ENCODE measurements around the gene NGB. TPM values are rescaled to one million over a fixed set of nuclear protein-coding genes. Genes with fewer than 3 reads are reported as not detected.

NGB gene
- total and polyA plus RNA-seq, 2 of the 8 experiments (the other 6 are each of a cell fraction or from before 2014, with no cell fraction given) = 0.30 to 0.60 TPM

GRCh38 chr14:77296155-77296554 lies 25.1 kb upstream of the NGB start:
- no peak overlapping the region for H2BK5ac ChIP-seq (ENCODE audit: low read depth, low read length)
- ChIA-PET CTCF (ENCODE audit: partially characterized antibody) (interaction anchor here (0.7 to 22.3 kb wide), 5 partner anchors 9 to 256 kb away, joined by 3 to 353 read pairs (median 4); partner anchors contain the start of genes GSTZ1 and POMT2), POLR2A (ENCODE audit: partially characterized antibody) (no interaction called here)
- no peak overlapping the region for H3K4me2 ChIP-seq (ENCODE audit: insufficient read depth in 1 of 2, low read depth in 2 of 2, low read length in 2 of 2)
- H3K79me1 ChIP-seq (ENCODE audit: low read depth, low read length) = no peaks in the 10 kb centered on the region
- no peak overlapping the region for H4K8ac ChIP-seq (ENCODE audit: extremely low read depth, insufficient read depth, low read length)
- no peak overlapping the region for H3K4me3 ChIP-seq (ENCODE audit: extremely low read depth in 1 of 4, insufficient read depth in 2 of 4, low read depth in 3 of 4, low read length in 4 of 4)
- no peak overlapping the region for H3K18ac ChIP-seq (ENCODE audit: extremely low read depth, low read length)
- H2BK15ac ChIP-seq (ENCODE audit: low read length) = no peak overlapping the region
- no peak overlapping the region for H3K4ac ChIP-seq (replicated peaks; ENCODE audit: insufficient read length, low read depth, low read length)
- H3K4me1 ChIP-seq (replicated peaks in 1 of 4; ENCODE audit: control insufficient read depth in 3 of 4, insufficient read depth in 4 of 4, low read length in 3 of 4) = peaks cover 0 to under 1% (median 0%) of the 10 kb centered on the region in 4 experiments; a peak in 1 of 7 replicates
- H3K56ac ChIP-seq (replicated peaks; ENCODE audit: insufficient read length, low read depth, low read length) = no peak overlapping the region
- no peak overlapping the region for H2BK12ac ChIP-seq (ENCODE audit: low read depth, low read length)
- no peaks in the 10 kb centered on the region for H3K27me3 ChIP-seq (replicated peaks in 1 of 4; ENCODE audit: control insufficient read depth in 3 of 4, extremely low read depth in 1 of 4, insufficient read depth in 3 of 4, low read length in 3 of 4)
- H3K9ac ChIP-seq (replicated peaks in 1 of 4; ENCODE audit: extremely low read depth in 1 of 4, low read depth in 3 of 4, low read length in 3 of 4) = no peak overlapping the region
- FAIRE-seq = no peak
- no peak overlapping the region for H3K23ac ChIP-seq (ENCODE audit: insufficient read length)
- 92% methylated on average over 13 of the region's 13 CpGs; no CpG with 5 or more reads in 1 of the 2 experiments for WGBS, 2 experiments (ENCODE audit: extremely low coverage in 1 of 2, insufficient coverage in 1 of 2, insufficient read length in 1 of 2, insufficient replicate concordance in 2 of 2, low coverage in 1 of 2, low lambda C conversion rate in 2 of 2, missing lambda C conversion rate in 1 of 2)
- no peak overlapping the region for H2AK5ac ChIP-seq (ENCODE audit: low read depth, low read length)
- H3K27ac ChIP-seq (ENCODE audit: low read depth, low read length) = no peak overlapping the region
- H3K79me2 ChIP-seq (ENCODE audit: control insufficient read depth in 1 of 2, insufficient read depth in 2 of 2, low read length in 2 of 2) = no peaks in the 10 kb centered on the region
- no peaks in the 10 kb centered on the region for H3K23me2 ChIP-seq (ENCODE audit: low read depth, low read length)
- H3K36me3 ChIP-seq (ENCODE audit: control insufficient read depth in 2 of 4, insufficient read depth in 4 of 4, low read length in 3 of 4) = peaks cover 0 to 14% (median 3%) of the 10 kb centered on the region in 4 experiments; a peak in 5 of 8 replicates
- DNase-seq (ENCODE audit: low read depth in 1 of 2, low spot score in 2 of 2) = no peak
- H2AFZ ChIP-seq (ENCODE audit: low read length) = no peak overlapping the region
- no peak overlapping the region for H4K5ac ChIP-seq (ENCODE audit: insufficient read length, low read depth, low read length)
- no peaks in the 10 kb centered on the region for H3K9me3 ChIP-seq (ENCODE audit: insufficient read depth in 2 of 2, low read depth in 1 of 2, low read length in 1 of 2)
- H3K14ac ChIP-seq (ENCODE audit: insufficient read length) = no peak overlapping the region
- no peak overlapping the region for H2BK120ac ChIP-seq (replicated peaks; ENCODE audit: low read depth, low read length)
- H2BK20ac ChIP-seq (ENCODE audit: low read length) = no peak overlapping the region
- no peak overlapping the region for H4K91ac ChIP-seq (replicated peaks; ENCODE audit: insufficient read length, low read length)
- H4K20me1 ChIP-seq (replicated peaks in 1 of 2; ENCODE audit: control insufficient read depth in 1 of 2, insufficient read depth in 2 of 2, low read length in 2 of 2) = no peaks in the 10 kb centered on the region
- TF ChIP-seq BCL11A (IDR thresholded peaks at IDR 0.05; ENCODE audit: low read depth in 2 of 2, low read length in 2 of 2) (no peak), POU5F1 (IDR thresholded peaks at IDR 0.05; ENCODE audit: low read depth, low read length) (no peak), SUZ12 (IDR thresholded peaks at IDR 0.05; ENCODE audit: low read length) (no peak), ZNF274 (IDR thresholded peaks at IDR 0.05; ENCODE audit: borderline replicate concordance, extremely low read depth, low read length) (no peak), EGR1 (IDR thresholded peaks at IDR 0.05; ENCODE audit: borderline replicate concordance, low read depth, low read length) (no peak), SIX5 (IDR thresholded peaks at IDR 0.05; ENCODE audit: low read depth, low read length) (no peak), FOSL1 (IDR thresholded peaks at IDR 0.05; ENCODE audit: insufficient read depth, low read depth, low read length) (no peak), JUND (IDR thresholded peaks at IDR 0.05; ENCODE audit: low read length) (no peak), NANOG (IDR thresholded peaks at IDR 0.05; ENCODE audit: insufficient read depth, low read depth, low read length, poor library complexity, severe bottlenecking) (no peak), SAP30 (IDR thresholded peaks at IDR 0.05; ENCODE audit: insufficient read depth, insufficient replicate concordance, low read length) (no peak), NRF1 (IDR thresholded peaks at IDR 0.05; ENCODE audit: low read depth, low read length) (no peak), GTF2F1 (IDR thresholded peaks at IDR 0.05; ENCODE audit: borderline replicate concordance, low read depth, low read length) (no peak), ATF3 (IDR thresholded peaks at IDR 0.05; ENCODE audit: insufficient read depth, low read depth, low read length) (no peak), SP2 (IDR thresholded peaks at IDR 0.05; ENCODE audit: low read length) (no peak), POLR2A (IDR thresholded peaks at IDR 0.05; ENCODE audit: control extremely low read depth in 1 of 2, low read depth in 2 of 2, low read length in 2 of 2) (no peak)

All from H1 (cell line).